OCI-LY3 (cell line): ENCODE measurements around the gene IL22.

Experiments
- H2AFZ ChIP-seq: fragments of 200-600, 300-600 bp; shearing (Covaris generic); 2 replicates; pipeline ENCODE4 v1.6.0; 2014; ENCODE audit warnings: antibody characterized with exemption, low read depth, low read length
- H3K27ac ChIP-seq: fragments of 200-600, 300-600 bp; sonication (generic); 2 replicates; pipeline ENCODE4 v1.5.1; 2014; ENCODE audit warnings: mild to moderate bottlenecking, low read length, moderate library complexity, mixed read lengths
- H3K27me3 ChIP-seq: fragments of 200-600, 300-600 bp; sonication (generic); 2 replicates; pipeline ENCODE4 v1.6.1; 2014; ENCODE audit warnings: low read depth, low read length, mixed read lengths
- H3K36me3 ChIP-seq: fragments of 200-600, 300-600 bp; sonication (generic); replicated peaks from 2 replicates; pipeline ENCODE3; 2014; ENCODE audit warnings: low read depth, low read length, mixed read lengths
- H3K4me1 ChIP-seq: fragments of 300-600, 200-600 bp; sonication (generic); 2 replicates; pipeline ENCODE4 v1.6.1; 2014; ENCODE audit warnings: low read length, mixed read lengths
- H3K4me2 ChIP-seq: fragments of 200-600, 300-600 bp; sonication (generic); 2 replicates; pipeline ENCODE4 v1.6.1; 2014; ENCODE audit warnings: low read length, mixed read lengths
- H3K4me3 ChIP-seq: fragments of 300-600, 200-600 bp; sonication (generic); 2 replicates; pipeline ENCODE4 v1.5.1; 2014; ENCODE audit warnings: antibody characterized with exemption, mild to moderate bottlenecking, low read length, moderate library complexity
- H3K79me2 ChIP-seq: fragments of 300-600, 200-600 bp; shearing (Covaris generic); 2 replicates; pipeline ENCODE4 v1.6.1; 2014; ENCODE audit warnings: mild to moderate bottlenecking, low read length, mixed read lengths
- H3K9ac ChIP-seq: fragments of 300-600, 200-600 bp; shearing (Covaris generic); 2 replicates; pipeline ENCODE4 v1.6.0; 2014; ENCODE audit warnings: mild to moderate bottlenecking, low read length, moderate library complexity
- H3K9me3 ChIP-seq: fragments of 200-600, 300-600 bp; shearing (Covaris generic); 2 replicates; pipeline ENCODE4 v1.6.1; 2014; ENCODE audit warnings: low read length, mixed read lengths; ENCODE audit not compliant: insufficient read depth
- H4K20me1 ChIP-seq: fragments of 200-600, 300-600 bp; sonication (generic); 2 replicates; pipeline ENCODE4 v1.6.1; 2016; ENCODE audit warnings: low read length, mixed read lengths; ENCODE audit not compliant: insufficient read depth
- EZH2phosphoT487 ChIP-seq: fragments of 200-600 bp; shearing (Covaris generic); IDR thresholded peaks from 2 replicates; pipeline ENCODE4 v1.6.1; 2018; ENCODE audit warnings: antibody characterized with exemption, mixed run types, low read depth
- TF ChIP-seq, protein P1 (sequence below): fragments of 200-600, 300-600 bp; sonication (generic); IDR thresholded peaks from 2 replicates; pipeline ENCODE4 v1.5.1; 2014; ENCODE audit warnings: antibody characterized with exemption, low read length, low read depth

The IL22 gene

DNA sequence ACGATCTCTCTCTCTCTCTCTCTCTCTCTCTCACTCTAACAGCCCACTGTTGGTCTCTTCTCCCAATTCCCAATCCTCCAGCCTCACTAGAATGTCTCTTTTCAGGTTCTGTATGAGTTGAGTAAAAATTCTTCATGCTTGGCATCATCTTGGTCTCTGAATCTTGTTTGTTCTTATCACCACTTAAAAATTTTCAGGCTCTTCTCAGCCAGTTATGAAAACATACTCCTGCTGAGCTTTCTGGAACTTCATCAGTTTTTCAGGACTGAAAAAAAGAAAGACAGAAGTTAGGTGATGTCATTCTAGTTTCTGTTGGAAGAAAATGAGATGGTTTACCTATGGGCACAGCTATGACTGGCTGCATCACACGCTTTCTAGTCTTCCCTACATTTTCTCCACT, 11.5 kb upstream of the IL22 start:
- no peak for TF ChIP-seq EZH2phosphoT487
- TF ChIP-seq, protein P1, sequence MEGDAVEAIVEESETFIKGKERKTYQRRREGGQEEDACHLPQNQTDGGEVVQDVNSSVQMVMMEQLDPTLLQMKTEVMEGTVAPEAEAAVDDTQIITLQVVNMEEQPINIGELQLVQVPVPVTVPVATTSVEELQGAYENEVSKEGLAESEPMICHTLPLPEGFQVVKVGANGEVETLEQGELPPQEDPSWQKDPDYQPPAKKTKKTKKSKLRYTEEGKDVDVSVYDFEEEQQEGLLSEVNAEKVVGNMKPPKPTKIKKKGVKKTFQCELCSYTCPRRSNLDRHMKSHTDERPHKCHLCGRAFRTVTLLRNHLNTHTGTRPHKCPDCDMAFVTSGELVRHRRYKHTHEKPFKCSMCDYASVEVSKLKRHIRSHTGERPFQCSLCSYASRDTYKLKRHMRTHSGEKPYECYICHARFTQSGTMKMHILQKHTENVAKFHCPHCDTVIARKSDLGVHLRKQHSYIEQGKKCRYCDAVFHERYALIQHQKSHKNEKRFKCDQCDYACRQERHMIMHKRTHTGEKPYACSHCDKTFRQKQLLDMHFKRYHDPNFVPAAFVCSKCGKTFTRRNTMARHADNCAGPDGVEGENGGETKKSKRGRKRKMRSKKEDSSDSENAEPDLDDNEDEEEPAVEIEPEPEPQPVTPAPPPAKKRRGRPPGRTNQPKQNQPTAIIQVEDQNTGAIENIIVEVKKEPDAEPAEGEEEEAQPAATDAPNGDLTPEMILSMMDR, result no peak
- Histone ChIP-seq H3K27me3 (no peaks in the 10 kb centered on the region), H3K4me2 (no peak overlapping the region), H3K79me2 (no peaks in the 10 kb centered on the region), H4K20me1 (no peaks in the 10 kb centered on the region), H3K4me3 (no peak overlapping the region), H3K9me3 (no peaks in the 10 kb centered on the region), H3K4me1 (no peaks in the 10 kb centered on the region), H2AFZ (no peak overlapping the region), H3K36me3 (no peaks in the 10 kb centered on the region), H3K9ac (no peak overlapping the region), H3K27ac (no peak overlapping the region)

DNA sequence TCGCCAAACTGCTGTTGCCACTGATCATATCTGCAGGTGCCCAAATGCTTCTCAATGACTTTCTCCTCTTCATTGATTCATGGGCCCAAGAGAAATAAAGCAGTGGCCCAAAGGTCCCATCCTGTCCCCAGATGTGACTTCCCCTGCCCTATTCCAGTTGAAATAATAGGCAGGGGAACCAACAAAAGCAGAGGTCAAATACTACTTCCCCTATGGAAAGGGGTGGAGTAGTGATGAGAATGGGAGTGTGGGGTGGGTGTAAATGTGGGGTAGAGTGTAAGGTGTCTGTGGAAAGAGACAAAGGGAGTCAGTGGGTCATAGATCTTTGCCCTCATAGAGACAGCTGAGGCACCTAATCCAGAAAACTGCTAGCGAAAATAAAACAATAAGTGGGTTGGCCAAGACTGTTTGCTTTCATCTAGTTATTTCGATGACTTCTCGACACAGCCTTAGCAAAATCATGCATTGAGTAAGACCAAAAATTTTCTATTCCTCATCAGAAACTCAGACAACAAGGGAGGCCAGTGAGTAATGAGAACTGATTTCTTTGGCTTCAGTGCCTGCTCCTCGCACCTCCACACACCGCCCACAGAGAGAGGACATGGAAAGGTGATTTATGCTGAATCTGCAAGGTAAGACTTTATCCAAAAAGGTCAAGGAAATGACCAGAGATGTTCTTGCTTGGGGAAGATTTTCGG, 10.9 kb upstream of the IL22 start:
- Histone ChIP-seq H3K4me1 (no peaks in the 10 kb centered on the region), H3K4me2 (no peak overlapping the region), H3K9me3 (no peaks in the 10 kb centered on the region), H3K9ac (no peak overlapping the region), H3K4me3 (no peak overlapping the region), H3K27me3 (no peaks in the 10 kb centered on the region), H2AFZ (no peak overlapping the region), H3K79me2 (no peaks in the 10 kb centered on the region), H3K36me3 (no peaks in the 10 kb centered on the region), H3K27ac (no peak overlapping the region), H4K20me1 (no peaks in the 10 kb centered on the region)
- TF ChIP-seq, protein P1, result no peak

DNA sequence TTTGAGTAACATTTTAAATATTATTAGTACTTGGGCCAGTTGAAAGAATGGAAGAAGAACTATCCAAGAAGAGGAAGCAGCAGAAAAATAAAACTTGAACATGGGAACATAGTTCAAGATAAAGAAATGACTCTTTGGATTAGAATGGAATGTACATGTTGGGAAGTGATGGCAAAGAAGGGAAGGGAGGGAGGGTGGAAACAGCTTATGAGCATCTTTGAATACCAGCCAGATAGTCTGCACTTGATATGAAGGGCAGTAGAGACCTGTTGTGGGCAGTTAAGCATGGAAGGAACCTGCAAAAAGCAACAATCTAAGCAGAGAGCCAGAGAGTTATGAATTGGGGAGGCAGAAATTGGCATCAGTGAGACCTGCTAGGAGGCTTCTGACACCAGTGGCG, 10.0 kb upstream of the IL22 start:
- no peak overlapping the region for H3K4me3 ChIP-seq
- H3K4me2 ChIP-seq, result no peak overlapping the region
- no peaks in the 10 kb centered on the region for H3K27me3 ChIP-seq
- no peaks in the 10 kb centered on the region for H4K20me1 ChIP-seq
- no peak overlapping the region for H3K27ac ChIP-seq
- H3K79me2 ChIP-seq, result no peaks in the 10 kb centered on the region
- H2AFZ ChIP-seq, result no peak overlapping the region
- no peak overlapping the region for H3K9ac ChIP-seq
- TF ChIP-seq EZH2phosphoT487, result no peak
- TF ChIP-seq, protein P1, result no peak
- no peaks in the 10 kb centered on the region for H3K36me3 ChIP-seq
- no peaks in the 10 kb centered on the region for H3K9me3 ChIP-seq
- no peaks in the 10 kb centered on the region for H3K4me1 ChIP-seq

DNA sequence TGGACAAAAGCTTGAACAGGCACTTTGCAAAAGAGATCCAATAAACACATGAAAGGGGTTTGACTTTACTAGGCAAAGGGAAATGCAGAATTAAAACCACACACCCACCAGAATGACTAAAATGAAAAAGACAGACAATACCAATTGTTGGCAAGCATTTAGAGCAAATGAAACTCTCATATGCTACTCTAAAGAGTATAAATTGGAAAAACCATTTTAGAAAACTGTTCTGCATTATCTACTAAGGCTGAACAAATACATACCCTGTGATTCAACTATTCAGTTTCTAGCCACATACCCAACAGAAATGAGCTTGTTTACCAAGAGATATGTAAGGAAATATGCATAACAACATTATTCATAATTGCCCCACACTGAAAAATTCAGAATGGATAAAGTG, 8.5 kb upstream of the IL22 start:
- peaks cover under 1% of the 10 kb centered on the region; the same call in 1 of the 2 replicates for H3K4me1 ChIP-seq

More for the DNA sequence above, 8.5 kb upstream of the IL22 start:
- Histone ChIP-seq H3K36me3 (no peaks in the 10 kb centered on the region), H3K79me2 (no peaks in the 10 kb centered on the region), H3K9me3 (no peaks in the 10 kb centered on the region), H3K27me3 (no peaks in the 10 kb centered on the region), H3K9ac (no peak overlapping the region), H3K27ac (no peak overlapping the region), H2AFZ (no peak overlapping the region), H3K4me2 (no peak overlapping the region), H3K4me3 (no peak overlapping the region), H4K20me1 (no peaks in the 10 kb centered on the region)
- TF ChIP-seq, protein P1, result no peak
- TF ChIP-seq EZH2phosphoT487, result no peak
